Caco-2 (cell line): ENCODE measurements around the gene PDZD2. TPM values are rescaled to one million over a fixed set of nuclear protein-coding genes. Genes with fewer than 3 reads are reported as not detected.

Experiments used
- BruUV-seq: library from RNA; stranded (reverse); fragments of 400-500 nt; replicated peaks from 2 replicates; lab custom pipeline; 2021; lab: Mats Ljungman, UMichigan
- CTCF ChIA-PET: fragments of 300-600 bp; sonication (Branson Sonifier 250); formaldehyde crosslinking; loops from one replicate; lab custom pipeline; 2022; ENCODE audit warnings: antibody characterized with exemption; lab: Charles Lee
- POLR2A ChIA-PET: fragments of 300-600 bp; sonication (Branson Sonifier 250); formaldehyde crosslinking; loops from one replicate; lab custom pipeline; 2022; ENCODE audit warnings: antibody characterized with exemption; lab: Charles Lee
- DNase-seq, 2 experiments: peaks; one replicate each; pipeline versions ENCODE4 v3.0.0 to v3.0.0-alpha.2; 2020 to 2022
- H3K27me3 ChIP-seq: replicated peaks from 2 replicates; pipeline ENCODE4 v1.6.0; 2011; ENCODE audit warnings: low read length; ENCODE audit not compliant: control insufficient read depth, insufficient read depth
- H3K36me3 ChIP-seq: 2 replicates; pipeline ENCODE4 v1.5.1; 2011; ENCODE audit warnings: low read length; ENCODE audit not compliant: control insufficient read depth, insufficient read depth
- H3K4me1 ChIP-seq: fragments of 250-450 bp; sonication (Bioruptor Pico); 2 replicates; pipeline ENCODE4 v1.5.1; 2020; ENCODE audit warnings: mild to moderate bottlenecking
- H3K4me3 ChIP-seq: 2 replicates; pipeline ENCODE4 v1.5.1; 2011; ENCODE audit warnings: low read depth, mild to moderate bottlenecking, control low read depth, low read length
- H3K9me3 ChIP-seq: fragments of 250-450 bp; sonication (Bioruptor Pico); 2 replicates; pipeline ENCODE4 v1.5.1; 2020; ENCODE audit warnings: mild to moderate bottlenecking, moderate library complexity
- H3K27ac Mint-ChIP-seq: one replicate; pipeline ENCODE4 v1.8.0; 2022; ENCODE audit warnings: mixed read lengths; ENCODE audit not compliant: unreplicated experiment
- H3K27me3 Mint-ChIP-seq: one replicate; pipeline ENCODE4 v1.8.0; 2022; ENCODE audit warnings: mixed read lengths; ENCODE audit not compliant: insufficient read depth, unreplicated experiment
- H3K36me3 Mint-ChIP-seq: one replicate; pipeline ENCODE4 v1.8.0; 2022; ENCODE audit warnings: mild to moderate bottlenecking, mixed read lengths; ENCODE audit not compliant: insufficient read depth, unreplicated experiment
- H3K4me1 Mint-ChIP-seq: one replicate; pipeline ENCODE4 v1.8.0; 2022; ENCODE audit warnings: low read depth, mixed read lengths; ENCODE audit not compliant: unreplicated experiment
- H3K4me3 Mint-ChIP-seq: one replicate; pipeline ENCODE4 v1.8.0; 2022; ENCODE audit warnings: mild to moderate bottlenecking, moderate library complexity, mixed read lengths; ENCODE audit not compliant: unreplicated experiment
- H3K9me3 Mint-ChIP-seq: one replicate; pipeline ENCODE4 v1.8.0; 2022; ENCODE audit warnings: mixed read lengths; ENCODE audit not compliant: unreplicated experiment
- CTCF ChIP-seq, 2 experiments: fragments of 200-600 bp in 1 of 2; IDR thresholded peaks; 1 replicate in 1 of 2; 2 replicates in 1 of 2; pipeline versions ENCODE4 v1.5.1 to v1.8.0; 2011 to 2022; ENCODE audit warnings: antibody characterized with exemption in 1 of 2, control low read depth in 1 of 2, inconsistent platforms in 1 of 2, low read depth in 1 of 2, low read length in 1 of 2, mild to moderate bottlenecking in 1 of 2, moderate library complexity in 1 of 2; ENCODE audit not compliant: insufficient read depth in 1 of 2, severe bottlenecking in 1 of 2, unreplicated experiment in 1 of 2
- intact Hi-C: fragments of 100-400 bp; cut with micrococcal nuclease; formaldehyde crosslinking; loops from one replicate; pipeline ENCODE4 v1.10.0; 2022; ENCODE audit not compliant: unreplicated experiment
- total RNA-seq: library from RNA; stranded (reverse); gene quantifications from 2 replicates; pipeline ENCODE4 v1.2.3, GENCODE V29; 2022

PDZD2 gene
- total RNA-seq, 1 experiment from 2014 or later: 0.16 TPM

- Mint-ChIP-seq H3K4me1 (peaks cover 2% of the 10 kb centered on the region), H3K27ac (no peak overlapping the region), H3K9me3 (no peaks in the 10 kb centered on the region), H3K27me3 (no peaks in the 10 kb centered on the region), H3K4me3 (no peak overlapping the region), H3K36me3 (no peaks in the 10 kb centered on the region)
- Histone ChIP-seq H3K4me1 (peaks cover 4% of the 10 kb centered on the region), H3K36me3 (no peaks in the 10 kb centered on the region), H3K4me3 (no peak overlapping the region), H3K9me3 (0 out of 2 replicates have a peak, but pooled peaks cover 4% of the 10 kb centered on the region), H3K27me3 (no peaks in the 10 kb centered on the region)
- no peak for DNase-seq
- CTCF ChIA-PET: no interaction called here
- no TSS peak for BruUV-seq
- POLR2A ChIA-PET: no interaction called here
- TF ChIP-seq CTCF (IDR thresholded peaks at IDR 0.05; ENCODE audit: insufficient read depth in 1 of 2, low read depth in 1 of 2, low read length in 1 of 2, severe bottlenecking in 1 of 2, unreplicated experiment in 1 of 2): no peak
- intact Hi-C loops: no loop called here
These were observed 337.2 kb downstream of the PDZD2 start for GRCh38 chr5:31976169-31976568.

DNA sequence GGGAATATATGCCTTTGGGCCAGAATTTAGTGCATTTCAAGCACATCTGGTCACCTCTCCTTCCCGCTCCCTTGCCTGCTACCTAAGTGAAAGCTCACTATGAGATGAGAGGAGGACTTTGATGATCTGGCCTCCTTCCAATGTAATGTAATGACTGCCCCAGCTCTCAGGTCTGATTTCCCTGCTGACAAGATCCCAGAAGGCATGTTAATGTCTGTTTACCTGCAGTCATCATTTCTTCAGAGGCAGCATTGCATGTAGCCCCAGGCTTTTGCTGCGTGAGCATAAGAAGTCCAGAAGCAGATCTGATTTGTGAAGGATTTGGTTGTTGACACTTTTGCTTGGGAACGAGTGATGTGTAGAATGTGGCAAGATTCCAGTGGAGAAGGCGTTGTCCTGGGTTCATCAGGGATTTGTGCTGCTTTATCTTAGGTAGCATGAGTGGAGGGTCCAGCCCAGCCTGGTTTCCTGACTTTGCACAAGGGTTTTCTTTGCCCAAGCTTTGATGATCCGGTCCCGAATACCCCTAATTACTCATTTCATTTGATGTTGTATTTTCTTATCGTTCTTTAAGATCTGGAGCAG, 342.5 kb downstream of the PDZD2 start:
- POLR2A ChIA-PET: no interaction called here
- H3K27ac Mint-ChIP-seq: peak overlapping the region; percentile 55

GRCh38 chr5:31982027-31982426, 343.1 kb downstream of the PDZD2 start:
- POLR2A ChIA-PET: no interaction called here
- BruUV-seq: no TSS peak
- Mint-ChIP-seq H3K36me3 (no peaks in the 10 kb centered on the region), H3K4me3 (no peak overlapping the region), H3K9me3 (no peaks in the 10 kb centered on the region), H3K27ac (peak overlapping the region; percentile 55), H3K27me3 (no peaks in the 10 kb centered on the region), H3K4me1 (peaks cover 13% of the 10 kb centered on the region)
- CTCF ChIA-PET: no interaction called here
- peaks cover 4% of the 10 kb centered on the region; the same call in 1 of the 2 replicates for H3K9me3 ChIP-seq
- intact Hi-C loops: no loop called here
- no peaks in the 10 kb centered on the region for H3K36me3 ChIP-seq
- H3K27me3 ChIP-seq: no peaks in the 10 kb centered on the region
- DNase-seq: no peak
- no peak for TF ChIP-seq CTCF (IDR thresholded peaks at IDR 0.05; ENCODE audit: insufficient read depth in 1 of 2, low read depth in 1 of 2, low read length in 1 of 2, severe bottlenecking in 1 of 2, unreplicated experiment in 1 of 2)
- H3K4me1 ChIP-seq: peaks cover 14% of the 10 kb centered on the region
- no peak overlapping the region for H3K4me3 ChIP-seq

More for the DNA sequence above, 342.5 kb downstream of the PDZD2 start:
- BruUV-seq: no TSS peak
- Histone ChIP-seq H3K36me3 (no peaks in the 10 kb centered on the region), H3K4me3 (no peak overlapping the region), H3K4me1 (peaks cover 14% of the 10 kb centered on the region), H3K9me3 (no peaks in the 10 kb centered on the region), H3K27me3 (no peaks in the 10 kb centered on the region)
- peaks cover 13% of the 10 kb centered on the region for H3K4me1 Mint-ChIP-seq
- H3K36me3 Mint-ChIP-seq: no peaks in the 10 kb centered on the region
- no peak overlapping the region for H3K4me3 Mint-ChIP-seq
- no peaks in the 10 kb centered on the region for H3K27me3 Mint-ChIP-seq
- CTCF ChIA-PET: no interaction called here
- intact Hi-C loops: no loop called here
- peak; percentile 36 to 64 for DNase-seq
- no peaks in the 10 kb centered on the region for H3K9me3 Mint-ChIP-seq
- TF ChIP-seq CTCF (IDR thresholded peaks at IDR 0.05; ENCODE audit: insufficient read depth in 1 of 2, low read depth in 1 of 2, low read length in 1 of 2, severe bottlenecking in 1 of 2, unreplicated experiment in 1 of 2): no peak
